HEK293 (cell line): Measurements from ENCODE around the gene LOXL1.

Experiments used
- HIC1 ChIP-seq: fragments of 450-650 bp; formaldehyde crosslinking; IDR thresholded peaks from 2 replicates; pipeline ENCODE4 v1.5.1; 2016; ENCODE audit warnings: missing biosample characterization, missing genetic modification characterization
- PBX3 ChIP-seq: sonication (generic); formaldehyde crosslinking; IDR thresholded peaks from 2 replicates; pipeline ENCODE4 v1.8.1; 2022; ENCODE audit warnings: mild to moderate bottlenecking, moderate library complexity, missing genetic modification reagents
- ZNF398 ChIP-seq: fragments of 450-650 bp; formaldehyde crosslinking; IDR thresholded peaks from 2 replicates; pipeline ENCODE4 v1.5.1; 2017; ENCODE audit warnings: missing biosample characterization, missing genetic modification characterization
- ZNF423 ChIP-seq: fragments of 450-650 bp; formaldehyde crosslinking; IDR thresholded peaks from 2 replicates; pipeline ENCODE4 v1.5.1; 2016; ENCODE audit warnings: missing biosample characterization, missing genetic modification characterization
- ZNF449 ChIP-seq: fragments of 450-650 bp; formaldehyde crosslinking; IDR thresholded peaks from 2 replicates; pipeline ENCODE4 v1.5.1; 2017; ENCODE audit warnings: missing biosample characterization, mild to moderate bottlenecking, missing genetic modification characterization, moderate library complexity
- ZNF488 ChIP-seq: fragments of 450-650 bp; formaldehyde crosslinking; IDR thresholded peaks from 2 replicates; pipeline ENCODE4 v1.5.1; 2016; ENCODE audit warnings: missing biosample characterization, missing genetic modification characterization
- ZNF501 ChIP-seq: fragments of 450-650 bp; formaldehyde crosslinking; IDR thresholded peaks from 2 replicates; pipeline ENCODE4 v1.5.1; 2016; ENCODE audit warnings: missing biosample characterization, missing genetic modification characterization
- ZNF624 ChIP-seq: fragments of 450-650 bp; formaldehyde crosslinking; IDR thresholded peaks from 2 replicates; pipeline ENCODE4 v1.5.1; 2017; ENCODE audit warnings: missing biosample characterization, missing genetic modification characterization
- ZNF645 ChIP-seq: fragments of 450-650 bp; formaldehyde crosslinking; IDR thresholded peaks from 2 replicates; pipeline ENCODE4; 2016; ENCODE audit warnings: missing biosample characterization, missing genetic modification characterization
- ZNF777 ChIP-seq: fragments of 450-650 bp; formaldehyde crosslinking; IDR thresholded peaks from 2 replicates; pipeline ENCODE4 v1.5.1; 2017; ENCODE audit warnings: missing biosample characterization, missing genetic modification characterization, borderline replicate concordance
- TF ChIP-seq, protein P1 (sequence below): fragments of 450-650 bp; formaldehyde crosslinking; IDR thresholded peaks from 2 replicates; pipeline ENCODE4 v1.5.1; 2016; ENCODE audit warnings: missing biosample characterization, missing genetic modification characterization
- TF ChIP-seq, protein P2 (sequence below): fragments of 450-650 bp; formaldehyde crosslinking; optimal IDR thresholded peaks from 2 replicates; pipeline ENCODE3; 2016; ENCODE audit warnings: missing biosample characterization, mild to moderate bottlenecking, missing genetic modification characterization

DNA sequence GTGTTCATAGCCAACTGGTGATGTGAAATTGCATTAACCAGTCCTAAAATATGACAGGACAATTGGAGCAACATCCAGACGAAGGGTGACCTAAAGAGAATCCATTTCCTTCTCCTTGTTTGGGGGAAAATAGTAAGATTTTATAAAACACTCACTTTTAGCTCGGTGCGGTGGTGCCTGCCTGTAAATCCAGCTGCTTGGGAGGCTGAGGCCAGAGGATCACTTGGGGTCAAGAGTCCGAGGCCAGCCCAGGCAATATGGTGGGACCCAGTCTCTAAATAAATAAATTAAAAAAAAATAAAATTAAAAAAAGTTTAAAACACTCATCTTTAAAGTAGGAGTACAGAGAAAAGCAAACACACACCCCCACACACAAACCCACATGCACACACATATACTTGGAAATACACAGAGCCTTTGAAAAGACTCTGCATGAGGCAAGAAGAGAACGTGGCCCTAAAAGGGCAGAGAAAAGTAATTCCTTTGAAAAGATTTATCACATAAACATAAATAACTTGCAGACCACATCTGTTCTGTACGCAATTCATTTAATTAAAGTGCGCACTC is 14.1 kb upstream of the LOXL1 start:
- TF ChIP-seq ZNF398, result no peak
- no peak for TF ChIP-seq ZNF501 (tag by site-specific recombination)
- TF ChIP-seq HIC1 (tag by site-specific recombination), result no peak
- TF ChIP-seq, protein P1, sequence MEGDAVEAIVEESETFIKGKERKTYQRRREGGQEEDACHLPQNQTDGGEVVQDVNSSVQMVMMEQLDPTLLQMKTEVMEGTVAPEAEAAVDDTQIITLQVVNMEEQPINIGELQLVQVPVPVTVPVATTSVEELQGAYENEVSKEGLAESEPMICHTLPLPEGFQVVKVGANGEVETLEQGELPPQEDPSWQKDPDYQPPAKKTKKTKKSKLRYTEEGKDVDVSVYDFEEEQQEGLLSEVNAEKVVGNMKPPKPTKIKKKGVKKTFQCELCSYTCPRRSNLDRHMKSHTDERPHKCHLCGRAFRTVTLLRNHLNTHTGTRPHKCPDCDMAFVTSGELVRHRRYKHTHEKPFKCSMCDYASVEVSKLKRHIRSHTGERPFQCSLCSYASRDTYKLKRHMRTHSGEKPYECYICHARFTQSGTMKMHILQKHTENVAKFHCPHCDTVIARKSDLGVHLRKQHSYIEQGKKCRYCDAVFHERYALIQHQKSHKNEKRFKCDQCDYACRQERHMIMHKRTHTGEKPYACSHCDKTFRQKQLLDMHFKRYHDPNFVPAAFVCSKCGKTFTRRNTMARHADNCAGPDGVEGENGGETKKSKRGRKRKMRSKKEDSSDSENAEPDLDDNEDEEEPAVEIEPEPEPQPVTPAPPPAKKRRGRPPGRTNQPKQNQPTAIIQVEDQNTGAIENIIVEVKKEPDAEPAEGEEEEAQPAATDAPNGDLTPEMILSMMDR, result no peak
- TF ChIP-seq ZNF645 (tag by site-specific recombination), result no peak
- TF ChIP-seq ZNF624 (tag by site-specific recombination), result no peak
- TF ChIP-seq ZNF777 (tag by site-specific recombination), result no peak
- TF ChIP-seq, protein P2, sequence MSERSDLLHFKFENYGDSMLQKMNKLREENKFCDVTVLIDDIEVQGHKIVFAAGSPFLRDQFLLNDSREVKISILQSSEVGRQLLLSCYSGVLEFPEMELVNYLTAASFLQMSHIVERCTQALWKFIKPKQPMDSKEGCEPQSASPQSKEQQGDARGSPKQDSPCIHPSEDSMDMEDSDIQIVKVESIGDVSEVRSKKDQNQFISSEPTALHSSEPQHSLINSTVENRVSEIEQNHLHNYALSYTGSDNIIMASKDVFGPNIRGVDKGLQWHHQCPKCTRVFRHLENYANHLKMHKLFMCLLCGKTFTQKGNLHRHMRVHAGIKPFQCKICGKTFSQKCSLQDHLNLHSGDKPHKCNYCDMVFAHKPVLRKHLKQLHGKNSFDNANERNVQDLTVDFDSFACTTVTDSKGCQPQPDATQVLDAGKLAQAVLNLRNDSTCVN (tag by site-specific recombination), result no peak
- no peak for TF ChIP-seq PBX3 (CRISPR knock-in tag)
- TF ChIP-seq ZNF488 (tag by site-specific recombination), result no peak
- TF ChIP-seq ZNF423 (tag by site-specific recombination), result no peak
- no peak for TF ChIP-seq ZNF449 (tag by site-specific recombination)
